H1 (cell line): ENCODE results near the gene HIBCH. TPM values are rescaled to one million over a fixed set of nuclear protein-coding genes. Genes with fewer than 3 reads are reported as not detected.

Experiments used
- CTCF ChIA-PET: fragments of 300-600 bp; sonication (Branson Sonifier 250); formaldehyde crosslinking; loops from one replicate; lab custom pipeline; 2021; ENCODE audit not compliant: partially characterized antibody; lab: Charles Lee
- POLR2A ChIA-PET: fragments of 300-600 bp; sonication (Branson Sonifier 250); formaldehyde crosslinking; loops from one replicate; lab custom pipeline; 2021; ENCODE audit warnings: inconsistent platforms; ENCODE audit not compliant: partially characterized antibody; lab: Charles Lee
- DNase-seq, 2 experiments: peaks; one replicate each; pipeline versions ENCODE4 v3.0.0 to v3.0.0-alpha.2; 2010 to 2022; ENCODE audit warnings: low spot score in 2 of 2, low read depth in 1 of 2, mixed read lengths in 1 of 2
- FAIRE-seq: peaks from 2 replicates; lab custom pipeline; 2011; peaks lifted over from hg19 to GRCh38; lab: Jason Lieb, UNC
- H2AFZ ChIP-seq: 2 replicates; pipeline ENCODE4 v1.8.1; 2012; ENCODE audit warnings: low read length, inconsistent platforms
- H2AK5ac ChIP-seq: 2 replicates; pipeline ENCODE4 v1.6.1; 2013; ENCODE audit warnings: low read depth, low read length
- H2BK120ac ChIP-seq: replicated peaks from 2 replicates; pipeline ENCODE3; 2013; ENCODE audit warnings: low read depth, low read length, inconsistent platforms
- H2BK12ac ChIP-seq: 2 replicates; pipeline ENCODE4 v1.6.1; 2013; ENCODE audit warnings: low read depth, low read length
- H2BK15ac ChIP-seq: 2 replicates; pipeline ENCODE4 v1.6.1; 2013; ENCODE audit warnings: low read length
- H2BK20ac ChIP-seq: 2 replicates; pipeline ENCODE4 v1.6.1; 2013; ENCODE audit warnings: low read length
- H2BK5ac ChIP-seq: 2 replicates; pipeline ENCODE4 v1.6.1; 2013; ENCODE audit warnings: low read depth, low read length
- H3K14ac ChIP-seq: 2 replicates; pipeline ENCODE4 v1.6.1; 2013; ENCODE audit warnings: inconsistent platforms; ENCODE audit not compliant: insufficient read length
- H3K18ac ChIP-seq: 2 replicates; pipeline ENCODE4 v1.6.1; 2013; ENCODE audit warnings: low read length; ENCODE audit errors: extremely low read depth
- H3K23ac ChIP-seq: 2 replicates; pipeline ENCODE4 v1.6.1; 2013; ENCODE audit warnings: inconsistent platforms; ENCODE audit not compliant: insufficient read length
- H3K23me2 ChIP-seq: 2 replicates; pipeline ENCODE4 v1.6.1; 2013; ENCODE audit warnings: low read depth, low read length
- H3K27ac ChIP-seq: 2 replicates; pipeline ENCODE4 v1.6.1; 2011; ENCODE audit warnings: low read depth, low read length, inconsistent platforms
- H3K27me3 ChIP-seq, 4 experiments: replicated peaks in 1 of 4; 1 replicate in 1 of 4; 2 replicates in 3 of 4; pipeline versions ENCODE4 v1.6.1 to v1.8.1; 2011 to 2013; ENCODE audit warnings: low read length in 3 of 4, mild to moderate bottlenecking in 3 of 4, inconsistent platforms in 2 of 4, mixed read lengths in 2 of 4, moderate library complexity in 1 of 4; ENCODE audit not compliant: control insufficient read depth in 3 of 4, insufficient read depth in 3 of 4; ENCODE audit errors: extremely low read depth in 1 of 4
- H3K36me3 ChIP-seq, 4 experiments: 2 replicates each; pipeline versions ENCODE4 v1.6.1 to v1.8.1; 2011 to 2013; ENCODE audit warnings: mild to moderate bottlenecking in 4 of 4, low read length in 3 of 4, moderate library complexity in 2 of 4, control low read depth in 1 of 4, inconsistent platforms in 1 of 4; ENCODE audit not compliant: insufficient read depth in 4 of 4, control insufficient read depth in 2 of 4
- H3K4ac ChIP-seq: replicated peaks from 2 replicates; pipeline ENCODE3; 2013; ENCODE audit warnings: low read length, low read depth, mixed read lengths, inconsistent platforms; ENCODE audit not compliant: insufficient read length
- H3K4me1 ChIP-seq, 4 experiments: replicated peaks in 1 of 4; 1 replicate in 1 of 4; 2 replicates in 3 of 4; pipeline versions ENCODE4 v1.6.1 to v1.8.1; 2011 to 2013; ENCODE audit warnings: low read length in 3 of 4, inconsistent platforms in 2 of 4, mixed read lengths in 1 of 4; ENCODE audit not compliant: insufficient read depth in 4 of 4, control insufficient read depth in 3 of 4
- H3K4me2 ChIP-seq, 2 experiments: 2 replicates each; pipeline versions ENCODE4 v1.6.1 to v1.8.1; 2011 to 2013; ENCODE audit warnings: low read depth in 2 of 2, low read length in 2 of 2, control low read depth in 1 of 2, inconsistent platforms in 1 of 2, mild to moderate bottlenecking in 1 of 2; ENCODE audit not compliant: insufficient read depth in 1 of 2
- H3K4me3 ChIP-seq, 4 experiments: fragments of 200-600, 300-600 bp in 1 of 4; sonication (generic), shearing (Covaris generic), sonication (Bioruptor Twin) in 1 of 4; 2 replicates each; pipeline versions ENCODE4 v1.5.1 to v1.8.1; 2011 to 2016; ENCODE audit warnings: low read length in 4 of 4, low read depth in 3 of 4, control low read depth in 2 of 4, inconsistent platforms in 2 of 4, mild to moderate bottlenecking in 2 of 4, mixed read lengths in 1 of 4, moderate library complexity in 1 of 4; ENCODE audit not compliant: insufficient read depth in 2 of 4; ENCODE audit errors: extremely low read depth in 1 of 4
- H3K56ac ChIP-seq: replicated peaks from 2 replicates; pipeline ENCODE3; 2013; ENCODE audit warnings: low read depth, mild to moderate bottlenecking, mixed read lengths, low read length, inconsistent platforms; ENCODE audit not compliant: insufficient read length
- H3K79me1 ChIP-seq: 2 replicates; pipeline ENCODE4 v1.6.1; 2013; ENCODE audit warnings: low read depth, low read length, control low read depth
- H3K79me2 ChIP-seq, 2 experiments: 2 replicates each; pipeline versions ENCODE4 v1.6.1 to v1.8.1; 2012 to 2013; ENCODE audit warnings: low read length in 2 of 2, mild to moderate bottlenecking in 2 of 2, inconsistent platforms in 1 of 2; ENCODE audit not compliant: insufficient read depth in 2 of 2, control insufficient read depth in 1 of 2
- H3K9ac ChIP-seq, 4 experiments: replicated peaks in 1 of 4; 1 replicate in 1 of 4; 2 replicates in 3 of 4; pipeline versions ENCODE4 v1.6.1 to v1.8.1; 2011 to 2013; ENCODE audit warnings: low read depth in 3 of 4, low read length in 3 of 4, control low read depth in 2 of 4, mild to moderate bottlenecking in 2 of 4, moderate library complexity in 2 of 4, inconsistent platforms in 1 of 4; ENCODE audit errors: extremely low read depth in 1 of 4
- H3K9me3 ChIP-seq, 2 experiments: 2 replicates each; pipeline versions ENCODE4 v1.6.1 to v1.8.1; 2012 to 2013; ENCODE audit warnings: mild to moderate bottlenecking in 2 of 2, moderate library complexity in 2 of 2, control low read depth in 1 of 2, inconsistent platforms in 1 of 2, low read depth in 1 of 2, low read length in 1 of 2, mixed read lengths in 1 of 2; ENCODE audit not compliant: insufficient read depth in 2 of 2
- H4K20me1 ChIP-seq, 2 experiments: replicated peaks in 1 of 2; 2 replicates each; pipeline versions ENCODE3 to v1.8.1; 2011 to 2013; ENCODE audit warnings: inconsistent platforms in 2 of 2, low read length in 2 of 2, mild to moderate bottlenecking in 1 of 2; ENCODE audit not compliant: insufficient read depth in 2 of 2, control insufficient read depth in 1 of 2
- H4K5ac ChIP-seq: 2 replicates; pipeline ENCODE4 v1.6.1; 2013; ENCODE audit warnings: low read length, low read depth, mixed read lengths, inconsistent platforms; ENCODE audit not compliant: insufficient read length
- H4K8ac ChIP-seq: 2 replicates; pipeline ENCODE4 v1.8.0; 2013; ENCODE audit warnings: mild to moderate bottlenecking, moderate library complexity, low read length, inconsistent platforms; ENCODE audit not compliant: insufficient read depth; ENCODE audit errors: extremely low read depth
- H4K91ac ChIP-seq: replicated peaks from 2 replicates; pipeline ENCODE3; 2013; ENCODE audit warnings: low read length, mixed read lengths, inconsistent platforms; ENCODE audit not compliant: insufficient read length
- BRCA1 ChIP-seq: IDR thresholded peaks from 2 replicates; pipeline ENCODE4 v1.6.1; 2012; ENCODE audit warnings: low read depth, low read length, improper control_type of control experiment
- CEBPB ChIP-seq: IDR thresholded peaks from 2 replicates; pipeline ENCODE4 v1.6.1; 2012; ENCODE audit warnings: low read depth, low read length
- CHD1 ChIP-seq: IDR thresholded peaks from 2 replicates; pipeline ENCODE4 v1.6.1; 2012; ENCODE audit warnings: low read depth, low read length, improper control_type of control experiment
- CTBP2 ChIP-seq: IDR thresholded peaks from 2 replicates; pipeline ENCODE4 v1.7.0; 2011; ENCODE audit warnings: borderline replicate concordance, mild to moderate bottlenecking, moderate library complexity, mixed read lengths, low read length; ENCODE audit not compliant: insufficient read depth, insufficient read length
- HDAC2 ChIP-seq, 2 experiments: fragments of 300-600 bp in 1 of 2; sonication (generic) in 1 of 2; IDR thresholded peaks; 2 replicates each; pipeline ENCODE4 v1.6.1; 2011 to 2012; ENCODE audit warnings: low read depth in 2 of 2, low read length in 2 of 2, mild to moderate bottlenecking in 2 of 2, moderate library complexity in 2 of 2, borderline replicate concordance in 1 of 2, inconsistent platforms in 1 of 2
- JUND ChIP-seq: IDR thresholded peaks from 2 replicates; pipeline ENCODE4 v1.6.1; 2011; ENCODE audit warnings: mild to moderate bottlenecking, improper control_type of control experiment, low read length
- KDM5A ChIP-seq: fragments of 200-600 bp; IDR thresholded peaks from 2 replicates; pipeline ENCODE4 v1.7.1; 2012; ENCODE audit warnings: mild to moderate bottlenecking, low read length, inconsistent platforms, mixed read lengths
- NRF1 ChIP-seq: IDR thresholded peaks from 2 replicates; pipeline ENCODE4 v1.6.1; 2011; ENCODE audit warnings: mild to moderate bottlenecking, low read depth, low read length, improper control_type of control experiment
- RFX5 ChIP-seq: IDR thresholded peaks from 2 replicates; pipeline ENCODE4 v1.6.1; 2011; ENCODE audit warnings: low read depth, low read length, improper control_type of control experiment, borderline replicate concordance
- WGBS, 2 experiments: shearing (Covaris generic) in 1 of 2; methylation state at CpG; one replicate each; pipeline versions ENCODE4 v1.1.6 to v1.1.7; 2013 to 2015; ENCODE audit warnings: low lambda C conversion rate in 2 of 2, mixed read lengths in 2 of 2, inconsistent platforms in 1 of 2, low coverage in 1 of 2, missing lambda C conversion rate in 1 of 2; ENCODE audit not compliant: insufficient replicate concordance in 2 of 2, insufficient coverage in 1 of 2, insufficient read length in 1 of 2; ENCODE audit errors: extremely low coverage in 1 of 2, missing lambda C conversion rate in 1 of 2; 5-methylcytosine and 5-hydroxymethylcytosine counted together
- polyA plus RNA-seq, 7 experiments: library from polyadenylated mRNA; depleted of rRNA in 3 of 7; stranded (reverse) in 5 of 7; unstranded in 2 of 7; fragments of >200 nt in 5 of 7; fragments of 200-250 nt in 2 of 7; gene quantifications; 1 replicate in 5 of 7; 2 replicates in 1 of 7; 4 replicates in 1 of 7; pipeline versions ENCODE4 v1.2.1 to v1.2.3, GENCODE V29; 2011 to 2013; ENCODE audit warnings: missing spikeins in 2 of 7, mixed read lengths in 2 of 7
- total RNA-seq: library from RNA; stranded (reverse); fragmentation: NEBNext Ultra II Directional; extraction: Animal tissue kit (Norgen Biotek cat#: 25700); gene quantifications from 2 replicates; pipeline ENCODE4 v1.2.1, GENCODE V29; 2021
- TF ChIP-seq, protein P1 (sequence below): IDR thresholded peaks from 2 replicates; pipeline ENCODE4 v1.6.1; 2011; ENCODE audit warnings: low read length, improper control_type of control experiment
- TF ChIP-seq, protein P2 (sequence below): IDR thresholded peaks from 2 replicates; pipeline ENCODE4 v1.6.1; 2011; ENCODE audit warnings: low read depth, mild to moderate bottlenecking, low read length; ENCODE audit not compliant: insufficient read depth

HIBCH gene
- total and polyA plus RNA-seq, 2 of the 8 experiments (the other 6 are each of a cell fraction or from before 2014, with no cell fraction given): 7.5 to 31.8 TPM

DNA sequence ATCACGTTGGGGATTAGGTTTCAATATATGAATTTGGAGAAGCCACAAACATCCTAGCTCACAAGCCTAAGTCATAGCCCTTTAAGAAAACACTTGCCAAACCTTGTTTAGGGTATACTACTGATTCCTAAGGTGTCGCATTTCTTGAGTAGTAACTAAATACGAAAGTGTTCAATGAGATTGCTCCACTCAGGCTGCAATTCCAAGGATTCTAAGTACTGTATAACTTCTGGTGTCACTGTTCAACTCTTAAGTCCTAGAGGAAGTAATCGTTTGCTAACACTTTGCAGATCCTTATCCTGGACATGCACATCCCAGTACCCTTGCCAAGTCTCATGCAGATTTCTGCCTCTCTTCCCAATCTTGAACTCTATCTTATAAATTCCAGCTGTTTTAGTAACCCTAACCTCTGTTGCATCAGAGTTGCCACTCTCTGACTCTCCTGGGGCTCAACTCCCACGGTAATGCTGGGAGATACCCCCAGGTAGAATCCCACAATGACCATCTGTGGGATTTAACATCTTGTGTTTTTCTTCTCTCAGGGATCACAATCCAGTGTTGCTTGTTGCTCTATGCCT, 122.4 kb downstream of the HIBCH start:
- CTCF ChIA-PET: interaction anchor here (0.7 to 1.2 kb wide), 3 partner anchors 10 to 81 kb away, joined by 3 to 4 read pairs (median 3); a partner anchor contains a TSS

More for the DNA sequence above, 122.4 kb downstream of the HIBCH start:
- Histone ChIP-seq H4K8ac (no peak overlapping the region), H3K23me2 (no peaks in the 10 kb centered on the region), H4K20me1 (no peaks in the 10 kb centered on the region), H2BK5ac (no peak overlapping the region), H3K4ac (no peak overlapping the region), H2BK20ac (no peak overlapping the region), H3K79me2 (no peaks in the 10 kb centered on the region), H3K9me3 (no peaks in the 10 kb centered on the region), H4K91ac (no peak overlapping the region), H3K27ac (no peak overlapping the region), H3K18ac (no peak overlapping the region), H3K14ac (no peak overlapping the region), H2AK5ac (no peak overlapping the region), H3K4me1 (no peaks in the 10 kb centered on the region), H3K56ac (no peak overlapping the region), H2AFZ (no peak overlapping the region), H3K4me2 (no peak overlapping the region), H2BK12ac (no peak overlapping the region), H4K5ac (no peak overlapping the region), H3K4me3 (no peak overlapping the region), H2BK15ac (no peak overlapping the region), H3K23ac (no peak overlapping the region), H3K36me3 (peaks cover 0 to 3% (median 0%) of the 10 kb centered on the region in 4 experiments; a peak in 2 of 8 replicates), H2BK120ac (no peak overlapping the region), H3K9ac (no peak overlapping the region), H3K79me1 (no peaks in the 10 kb centered on the region), H3K27me3 (no peaks in the 10 kb centered on the region)
- 85% methylated on average over 5 of the region's 5 CpGs; no CpG with 5 or more reads in 1 of the 2 experiments for WGBS, 2 experiments
- FAIRE-seq (no peak), DNase-seq (no peak)
- TF ChIP-seq NRF1 (no peak), HDAC2 (IDR thresholded peaks at IDR 0.05; ENCODE audit: borderline replicate concordance in 1 of 2, low read depth in 2 of 2, low read length in 2 of 2) (no peak), BRCA1 (no peak), CEBPB (no peak), RFX5 (no peak), CTBP2 (no peak), JUND (no peak), KDM5A (no peak), CHD1 (no peak)
- TF ChIP-seq, protein P1, sequence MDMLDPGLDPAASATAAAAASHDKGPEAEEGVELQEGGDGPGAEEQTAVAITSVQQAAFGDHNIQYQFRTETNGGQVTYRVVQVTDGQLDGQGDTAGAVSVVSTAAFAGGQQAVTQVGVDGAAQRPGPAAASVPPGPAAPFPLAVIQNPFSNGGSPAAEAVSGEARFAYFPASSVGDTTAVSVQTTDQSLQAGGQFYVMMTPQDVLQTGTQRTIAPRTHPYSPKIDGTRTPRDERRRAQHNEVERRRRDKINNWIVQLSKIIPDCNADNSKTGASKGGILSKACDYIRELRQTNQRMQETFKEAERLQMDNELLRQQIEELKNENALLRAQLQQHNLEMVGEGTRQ: no peak
- TF ChIP-seq, protein P2, sequence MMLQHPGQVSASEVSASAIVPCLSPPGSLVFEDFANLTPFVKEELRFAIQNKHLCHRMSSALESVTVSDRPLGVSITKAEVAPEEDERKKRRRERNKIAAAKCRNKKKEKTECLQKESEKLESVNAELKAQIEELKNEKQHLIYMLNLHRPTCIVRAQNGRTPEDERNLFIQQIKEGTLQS: no peak
- POLR2A ChIA-PET: no interaction called here
